ENCODE data around the gene HCST.

The HCST gene

DNA sequence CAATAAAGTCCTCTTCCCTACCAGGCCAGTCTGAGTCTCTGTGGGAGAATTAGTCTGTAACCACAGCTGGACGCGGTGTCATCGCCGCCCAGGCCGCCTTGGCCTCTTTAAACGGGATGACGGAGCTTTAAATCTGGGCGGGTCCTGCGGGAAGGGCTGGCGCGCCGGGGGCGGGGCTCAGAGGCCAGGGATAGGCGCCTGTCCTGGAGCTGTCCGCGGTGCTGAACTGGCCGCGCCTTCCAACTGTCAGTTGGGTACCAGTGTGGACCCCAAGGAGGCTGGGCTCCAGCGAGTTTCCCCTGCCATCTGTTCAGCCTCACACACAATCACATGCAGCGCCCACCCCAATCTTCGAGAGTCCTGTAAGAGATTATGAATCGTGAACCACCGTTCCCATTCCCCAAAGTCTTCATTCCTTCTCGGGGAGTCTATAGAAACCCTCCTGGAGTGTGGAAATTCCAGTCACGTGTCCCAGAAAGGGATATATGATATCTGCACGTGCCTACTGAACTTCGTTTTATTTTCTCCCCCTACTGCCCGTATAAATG is 22.5 kb upstream of the HCST start:
- H3K36me3 ChIP-seq (ENCODE audit: control insufficient read depth, low read length): no peaks in the 10 kb centered on the region
- no peak overlapping the region for H3K4me3 ChIP-seq (ENCODE audit: low read length)
- TF ChIP-seq EZH2phosphoT487 (IDR thresholded peaks at IDR 0.05; ENCODE audit: borderline replicate concordance, low read length) (no peak), CTCF (IDR thresholded peaks at IDR 0.05; ENCODE audit: low read depth, low read length, poor library complexity, severe bottlenecking) (no peak)
- H3K27ac ChIP-seq (ENCODE audit: low read depth, low read length): no peak overlapping the region
- no peak overlapping the region for H3K4me2 ChIP-seq (ENCODE audit: low read length)
- H4K20me1 ChIP-seq (ENCODE audit: control insufficient read depth, insufficient read depth, low read depth, low read length): no peaks in the 10 kb centered on the region
- H3F3A ChIP-seq (ENCODE audit: control insufficient read depth, insufficient read depth): peaks cover 5% of the 10 kb centered on the region
- no peaks in the 10 kb centered on the region for H3K9me2 ChIP-seq (replicated peaks; ENCODE audit: control insufficient read depth, low read length)
- no peaks in the 10 kb centered on the region for H3K9me3 ChIP-seq (ENCODE audit: control insufficient read depth, insufficient read depth, low read length)
- H3K27me3 ChIP-seq (ENCODE audit: control insufficient read depth, low read length): peaks cover 7% of the 10 kb centered on the region; the same call in 1 of the 2 replicates
- H3K79me2 ChIP-seq (ENCODE audit: control insufficient read depth, low read length): no peaks in the 10 kb centered on the region
- H3K4me1 ChIP-seq (ENCODE audit: control insufficient read depth, low read length): peaks cover 18% of the 10 kb centered on the region

DNA sequence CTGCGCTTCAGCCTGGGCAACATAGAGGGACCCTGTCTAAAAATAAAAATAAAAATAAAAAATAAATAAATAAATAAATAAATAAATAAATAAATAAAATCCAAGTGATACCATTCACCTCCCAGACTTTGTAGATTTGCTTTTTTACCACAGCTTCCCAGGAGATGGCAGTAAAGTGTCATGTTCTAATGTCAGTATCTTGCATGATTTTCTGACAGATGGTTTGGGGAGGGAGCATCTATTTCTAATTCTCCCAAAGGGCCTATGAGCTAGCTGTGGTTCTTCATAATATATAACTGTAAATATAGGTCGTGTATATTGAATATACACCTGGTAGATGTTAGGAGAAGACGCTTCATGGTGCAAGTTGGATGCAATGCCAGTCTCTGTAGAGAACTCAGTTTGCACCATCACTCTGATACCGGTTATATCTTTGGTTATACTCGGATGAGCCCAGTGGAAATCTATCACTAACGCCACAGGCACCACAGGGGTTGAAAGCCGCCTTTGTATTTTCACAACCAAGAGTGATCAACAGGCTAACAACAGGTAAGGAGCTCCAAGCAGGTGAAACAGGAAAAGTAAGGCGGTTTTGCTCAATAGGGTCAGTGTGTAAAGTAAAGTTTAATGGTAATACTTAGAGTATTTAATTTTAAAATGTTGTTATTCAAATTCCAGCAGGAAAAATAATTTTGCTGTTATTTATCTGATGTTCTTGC is 20.1 kb upstream of the HCST start:
- Histone ChIP-seq H3K27me3 (ENCODE audit: control insufficient read depth, low read length) (peaks cover 7% of the 10 kb centered on the region; the same call in 1 of the 2 replicates), H3K9me2 (replicated peaks; ENCODE audit: control insufficient read depth, low read length) (no peaks in the 10 kb centered on the region), H3F3A (ENCODE audit: control insufficient read depth, insufficient read depth) (peaks cover 18% of the 10 kb centered on the region), H3K79me2 (ENCODE audit: control insufficient read depth, low read length) (no peaks in the 10 kb centered on the region), H3K4me2 (ENCODE audit: low read length) (peak overlapping the region; percentile 30), H3K4me3 (ENCODE audit: low read length) (no peak overlapping the region), H4K20me1 (ENCODE audit: control insufficient read depth, insufficient read depth, low read depth, low read length) (no peaks in the 10 kb centered on the region), H3K9me3 (ENCODE audit: control insufficient read depth, insufficient read depth, low read length) (no peaks in the 10 kb centered on the region), H3K4me1 (ENCODE audit: control insufficient read depth, low read length) (peaks cover 18% of the 10 kb centered on the region), H3K36me3 (ENCODE audit: control insufficient read depth, low read length) (peaks cover 5% of the 10 kb centered on the region; the same call in 1 of the 2 replicates), H3K27ac (ENCODE audit: low read depth, low read length) (peak overlapping the region; percentile 13; the same call in 1 of the 2 replicates)
- TF ChIP-seq CTCF (IDR thresholded peaks at IDR 0.05; ENCODE audit: low read depth, low read length, poor library complexity, severe bottlenecking) (peak; percentile 42), EZH2phosphoT487 (IDR thresholded peaks at IDR 0.05; ENCODE audit: borderline replicate concordance, low read length) (no peak)

DNA sequence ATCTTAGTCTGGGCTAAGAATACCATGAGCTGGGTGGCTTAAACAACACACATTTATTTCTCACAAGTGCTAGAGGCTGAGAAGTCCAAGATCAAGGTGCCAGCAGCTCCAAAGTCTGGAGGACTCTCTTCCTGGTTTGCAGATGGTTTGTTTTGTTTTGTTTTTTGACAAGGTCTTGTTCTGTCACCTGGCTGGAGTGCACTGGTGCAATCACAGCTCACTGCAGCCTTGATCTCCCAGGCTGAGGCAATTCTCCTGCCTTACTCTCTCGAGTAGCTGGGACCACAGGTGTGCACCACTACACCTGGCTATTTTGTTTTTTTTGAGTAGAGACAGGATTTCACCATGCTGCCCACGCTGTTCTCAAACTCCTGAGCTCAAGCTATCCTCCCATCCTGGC is 18.4 kb upstream of the HCST start:
- Histone ChIP-seq H3F3A (ENCODE audit: control insufficient read depth, insufficient read depth) (peaks cover 18% of the 10 kb centered on the region), H3K4me3 (ENCODE audit: low read length) (no peak overlapping the region), H3K4me1 (ENCODE audit: control insufficient read depth, low read length) (peaks cover 18% of the 10 kb centered on the region), H3K27ac (ENCODE audit: low read depth, low read length) (no peak overlapping the region), H3K79me2 (ENCODE audit: control insufficient read depth, low read length) (no peaks in the 10 kb centered on the region), H3K4me2 (ENCODE audit: low read length) (no peak overlapping the region), H3K9me3 (ENCODE audit: control insufficient read depth, insufficient read depth, low read length) (no peaks in the 10 kb centered on the region), H4K20me1 (ENCODE audit: control insufficient read depth, insufficient read depth, low read depth, low read length) (0 out of 2 replicates have a peak, but pooled peaks cover 4% of the 10 kb centered on the region), H3K27me3 (ENCODE audit: control insufficient read depth, low read length) (peaks cover 5% of the 10 kb centered on the region; the same call in 1 of the 2 replicates), H3K9me2 (replicated peaks; ENCODE audit: control insufficient read depth, low read length) (no peaks in the 10 kb centered on the region), H3K36me3 (ENCODE audit: control insufficient read depth, low read length) (peaks cover 20% of the 10 kb centered on the region)
- TF ChIP-seq EZH2phosphoT487 (IDR thresholded peaks at IDR 0.05; ENCODE audit: borderline replicate concordance, low read length): no peak
- TF ChIP-seq CTCF (IDR thresholded peaks at IDR 0.05; ENCODE audit: low read depth, low read length, poor library complexity, severe bottlenecking): no peak

Data from DOHH2 (cell line).